IPS-15b (cell line): ENCODE results near the gene DNM3.

Experiments
- H3K27me3 ChIP-seq: one replicate; pipeline ENCODE4 v1.6.1; 2013; ENCODE audit warnings: low read length; ENCODE audit not compliant: control insufficient read depth, insufficient read depth
- H3K36me3 ChIP-seq: one replicate; pipeline ENCODE4 v1.6.1; 2013; ENCODE audit warnings: low read length; ENCODE audit not compliant: control insufficient read depth, insufficient read depth
- H3K4me1 ChIP-seq: one replicate; pipeline ENCODE4 v1.6.1; 2013; ENCODE audit warnings: mild to moderate bottlenecking, low read length; ENCODE audit not compliant: control insufficient read depth, insufficient read depth
- H3K4me3 ChIP-seq: one replicate; pipeline ENCODE4 v1.5.1; 2013; ENCODE audit warnings: low read depth, low read length
- H3K9ac ChIP-seq: one replicate; pipeline ENCODE4 v1.6.1; 2013; ENCODE audit warnings: low read depth, mild to moderate bottlenecking, low read length
- H3K9me3 ChIP-seq: one replicate; pipeline ENCODE4 v1.6.1; 2013; ENCODE audit warnings: mild to moderate bottlenecking, low read length; ENCODE audit not compliant: control insufficient read depth, insufficient read depth

The DNM3 gene

GRCh38 chr1:171879556-171879955, 38.3 kb downstream of the DNM3 start:
- Histone ChIP-seq H3K9ac (no peak overlapping the region), H3K36me3 (no peaks in the 10 kb centered on the region), H3K9me3 (no peaks in the 10 kb centered on the region), H3K4me1 (no peaks in the 10 kb centered on the region), H3K4me3 (no peak overlapping the region), H3K27me3 (no peaks in the 10 kb centered on the region)

- no peaks in the 10 kb centered on the region for H3K9me3 ChIP-seq
- no peaks in the 10 kb centered on the region for H3K27me3 ChIP-seq
- no peak overlapping the region for H3K9ac ChIP-seq
- H3K36me3 ChIP-seq = no peaks in the 10 kb centered on the region
- no peak overlapping the region for H3K4me3 ChIP-seq
- no peaks in the 10 kb centered on the region for H3K4me1 ChIP-seq
Measured at GRCh38 chr1:171881442-171881841, 40.1 kb downstream of the DNM3 start.

- Histone ChIP-seq H3K36me3 (no peaks in the 10 kb centered on the region), H3K9me3 (no peaks in the 10 kb centered on the region), H3K4me3 (no peak overlapping the region), H3K27me3 (no peaks in the 10 kb centered on the region), H3K9ac (no peak overlapping the region), H3K4me1 (no peaks in the 10 kb centered on the region)
Measured at GRCh38 chr1:171883849-171884248, 42.6 kb downstream of the DNM3 start.

- no peaks in the 10 kb centered on the region for H3K4me1 ChIP-seq
- no peak overlapping the region for H3K4me3 ChIP-seq
- H3K9ac ChIP-seq = no peak overlapping the region
- no peaks in the 10 kb centered on the region for H3K9me3 ChIP-seq
- no peaks in the 10 kb centered on the region for H3K36me3 ChIP-seq
- no peaks in the 10 kb centered on the region for H3K27me3 ChIP-seq
Measured at GRCh38 chr1:171884475-171884874, 43.2 kb downstream of the DNM3 start.

GRCh38 chr1:171890131-171890530, 48.8 kb downstream of the DNM3 start:
- Histone ChIP-seq H3K27me3 (no peaks in the 10 kb centered on the region), H3K9me3 (no peaks in the 10 kb centered on the region), H3K9ac (no peak overlapping the region), H3K4me3 (no peak overlapping the region), H3K36me3 (no peaks in the 10 kb centered on the region), H3K4me1 (no peaks in the 10 kb centered on the region)

- Histone ChIP-seq H3K4me3 (no peak overlapping the region), H3K4me1 (peaks cover 8% of the 10 kb centered on the region), H3K9ac (no peak overlapping the region), H3K27me3 (no peaks in the 10 kb centered on the region), H3K36me3 (no peaks in the 10 kb centered on the region), H3K9me3 (no peaks in the 10 kb centered on the region)
Measured at GRCh38 chr1:171896936-171897703, 55.8 kb downstream of the DNM3 start.

GRCh38 chr1:171898941-171899340, 57.6 kb downstream of the DNM3 start:
- Histone ChIP-seq H3K36me3 (no peaks in the 10 kb centered on the region), H3K9ac (no peak overlapping the region), H3K9me3 (no peaks in the 10 kb centered on the region), H3K4me3 (no peak overlapping the region), H3K4me1 (peaks cover 8% of the 10 kb centered on the region), H3K27me3 (no peaks in the 10 kb centered on the region)

- H3K27me3 ChIP-seq = no peaks in the 10 kb centered on the region
Measured at GRCh38 chr1:171899838-171900237, 58.5 kb downstream of the DNM3 start.

GRCh38 chr1:171901245-171901644, 59.9 kb downstream of the DNM3 start:
- no peak overlapping the region for H3K9ac ChIP-seq
- H3K36me3 ChIP-seq = no peaks in the 10 kb centered on the region
- H3K27me3 ChIP-seq = no peaks in the 10 kb centered on the region
- peaks cover 8% of the 10 kb centered on the region for H3K4me1 ChIP-seq
- no peak overlapping the region for H3K4me3 ChIP-seq
- no peaks in the 10 kb centered on the region for H3K9me3 ChIP-seq

More at GRCh38 chr1:171899838-171900237, 58.5 kb downstream of the DNM3 start:
- Histone ChIP-seq H3K9ac (no peak overlapping the region), H3K4me3 (no peak overlapping the region), H3K4me1 (peaks cover 8% of the 10 kb centered on the region), H3K9me3 (no peaks in the 10 kb centered on the region), H3K36me3 (no peaks in the 10 kb centered on the region)

GRCh38 chr1:171902527-171902926, 61.2 kb downstream of the DNM3 start:
- no peak overlapping the region for H3K4me3 ChIP-seq
- no peaks in the 10 kb centered on the region for H3K27me3 ChIP-seq
- H3K9ac ChIP-seq = no peak overlapping the region
- H3K4me1 ChIP-seq = peaks cover 8% of the 10 kb centered on the region
- no peaks in the 10 kb centered on the region for H3K9me3 ChIP-seq
- H3K36me3 ChIP-seq = no peaks in the 10 kb centered on the region

- H3K9ac ChIP-seq = no peak overlapping the region
- no peaks in the 10 kb centered on the region for H3K27me3 ChIP-seq
- H3K36me3 ChIP-seq = no peaks in the 10 kb centered on the region
- no peaks in the 10 kb centered on the region for H3K9me3 ChIP-seq
- H3K4me3 ChIP-seq = no peak overlapping the region
- peaks cover 6% of the 10 kb centered on the region for H3K4me1 ChIP-seq
Measured at GRCh38 chr1:171904778-171905450, 63.6 kb downstream of the DNM3 start.

- Histone ChIP-seq H3K27me3 (no peaks in the 10 kb centered on the region), H3K36me3 (no peaks in the 10 kb centered on the region), H3K4me3 (no peak overlapping the region), H3K9me3 (no peaks in the 10 kb centered on the region), H3K9ac (no peak overlapping the region), H3K4me1 (peaks cover 14% of the 10 kb centered on the region)
Measured at GRCh38 chr1:171909711-171910110, 68.4 kb downstream of the DNM3 start.
